ENCODE measurements around the gene ACSS3.
"Not testable (repeated sequence)": the region's sequence is repeated elsewhere in the genome, so short reads cannot be mapped to it uniquely, and the experiment has no call there.

The ACSS3 gene

DNA sequence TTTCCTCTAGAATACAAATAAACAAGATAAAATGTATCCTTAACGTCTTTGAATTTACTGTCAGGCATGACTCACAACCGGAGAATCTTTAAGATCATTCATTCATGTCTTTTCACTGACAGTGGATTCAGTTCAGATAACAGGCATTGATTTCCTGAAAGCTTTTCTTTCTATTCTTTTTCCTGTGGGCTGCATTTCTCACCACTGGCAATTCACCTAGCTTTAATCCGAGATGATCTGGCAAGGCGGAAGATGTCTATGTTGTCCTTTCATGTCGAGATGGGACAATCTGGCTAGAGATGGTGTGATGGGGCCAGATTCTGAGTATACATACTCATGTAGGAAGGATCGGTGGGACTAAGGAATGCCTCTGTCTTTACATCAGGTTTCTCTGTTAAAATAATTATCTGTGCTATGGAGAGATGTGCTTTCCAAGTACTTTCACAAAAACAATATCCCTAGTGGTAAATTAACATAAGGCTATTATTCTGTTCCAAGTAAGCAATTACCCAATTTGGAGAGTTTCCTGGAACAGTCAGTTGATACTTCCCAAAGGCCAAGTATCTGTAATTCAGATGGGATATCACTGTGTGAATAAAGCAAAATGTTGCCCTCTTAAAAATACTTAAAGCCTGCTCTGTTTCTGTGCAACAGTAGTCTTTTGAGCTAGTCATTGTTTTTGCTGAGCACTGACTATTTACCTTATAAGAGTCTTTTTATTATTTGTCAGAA lies 17.8 kb downstream of the ACSS3 start:
- DNase-seq, result no peak

GRCh38 chr12:81105687-81106086 lies 27.8 kb downstream of the ACSS3 start:
- DNase-seq, result no peak

DNA sequence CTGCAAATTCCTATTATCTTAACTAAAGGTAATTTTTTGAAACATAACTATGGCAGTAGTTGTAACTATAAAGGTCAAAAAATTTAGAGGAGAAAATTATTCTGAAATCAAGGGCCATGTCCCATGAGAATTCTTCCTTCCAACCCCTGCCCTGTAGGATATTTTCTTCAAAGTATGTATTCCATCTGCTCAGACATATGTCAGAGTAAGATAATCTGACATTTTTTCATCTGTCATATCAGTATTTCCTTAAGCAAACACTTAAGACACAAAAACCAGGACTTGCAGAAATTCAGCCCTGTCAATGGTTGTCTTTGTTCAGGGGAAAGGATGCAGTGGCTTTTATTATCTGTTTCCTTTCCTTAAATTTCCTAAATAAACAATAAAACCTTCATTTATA lies 36.3 kb downstream of the ACSS3 start:
- no peak for DNase-seq

DNA sequence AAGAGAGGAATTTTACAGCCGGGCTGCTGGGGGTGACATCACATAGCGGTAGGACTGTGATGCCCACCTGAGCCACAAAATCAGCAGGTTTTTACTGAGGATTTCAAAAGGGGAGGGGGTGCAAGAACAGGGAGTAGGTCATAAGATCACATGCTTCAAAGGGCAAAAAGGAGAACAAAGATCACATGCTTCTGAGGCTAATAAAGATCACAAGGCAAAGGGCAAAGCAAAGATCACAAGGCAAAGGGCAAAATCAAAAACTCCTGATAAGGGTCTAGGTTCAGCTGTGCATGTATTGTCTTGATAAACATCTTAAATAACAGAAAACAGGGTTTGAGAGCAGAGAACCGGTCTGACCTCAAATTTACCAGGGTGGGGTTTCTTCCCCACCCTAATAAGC lies 41.2 kb downstream of the ACSS3 start:
- DNase-seq, result not testable (repeated sequence)

- DNase-seq, result no peak
Observed at GRCh38 chr12:81120961-81121360, 43.1 kb downstream of the ACSS3 start.

- DNase-seq, result no peak
Observed at GRCh38 chr12:81123611-81124010, 45.7 kb downstream of the ACSS3 start.

- no peak for DNase-seq
Observed at GRCh38 chr12:81125691-81126090, 47.8 kb downstream of the ACSS3 start.

DNA sequence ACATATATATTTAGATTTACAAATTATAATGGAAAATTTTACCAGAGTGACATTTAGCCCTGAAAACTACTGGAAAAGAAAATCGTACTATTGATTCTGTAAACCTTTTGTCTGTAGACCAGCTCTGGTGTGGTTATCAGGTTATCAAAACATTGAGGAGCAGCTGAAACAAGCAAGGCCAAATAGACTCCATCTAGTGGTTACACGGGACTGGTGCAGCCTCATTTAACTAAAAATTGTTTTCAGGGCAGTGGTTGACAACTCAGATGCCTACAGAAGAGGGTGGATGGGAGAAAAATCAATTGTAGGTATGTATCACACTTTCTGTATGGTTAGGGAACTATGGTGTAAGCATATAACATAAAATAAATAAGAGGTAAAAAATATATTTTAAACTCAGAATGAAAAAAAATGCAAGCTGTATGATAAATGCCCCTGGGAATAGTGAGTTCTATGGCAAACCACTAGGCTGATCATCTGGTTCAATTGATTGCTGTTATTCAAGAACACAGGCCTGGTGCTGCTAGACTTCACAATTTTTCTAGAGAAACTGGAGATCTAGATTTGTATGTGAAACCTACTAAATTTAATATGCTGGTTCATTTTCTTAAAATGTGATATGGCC lies 51.2 kb downstream of the ACSS3 start:
- peak; percentile 17 for DNase-seq

- DNase-seq, result no peak
Observed at GRCh38 chr12:81136519-81136918, 58.6 kb downstream of the ACSS3 start.

DNA sequence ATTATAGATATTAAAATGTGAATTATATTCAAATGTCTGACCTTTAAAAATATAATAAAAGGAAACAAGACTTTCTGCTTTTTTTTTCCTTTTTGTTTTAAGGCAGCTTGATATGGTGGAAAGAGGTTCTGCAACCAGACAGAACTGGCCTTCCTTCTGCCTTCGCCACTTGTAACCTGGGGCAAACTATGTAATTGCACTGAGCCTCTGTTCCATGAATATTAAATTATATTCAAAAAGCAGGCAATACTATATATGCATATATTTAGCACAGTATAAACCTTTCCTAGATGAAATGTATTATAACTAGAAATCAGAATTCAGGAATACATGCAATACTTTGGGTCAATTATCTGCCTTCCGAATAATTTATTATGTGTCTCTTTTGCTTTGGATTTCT lies 59.9 kb downstream of the ACSS3 start:
- DNase-seq, result no peak

DNA sequence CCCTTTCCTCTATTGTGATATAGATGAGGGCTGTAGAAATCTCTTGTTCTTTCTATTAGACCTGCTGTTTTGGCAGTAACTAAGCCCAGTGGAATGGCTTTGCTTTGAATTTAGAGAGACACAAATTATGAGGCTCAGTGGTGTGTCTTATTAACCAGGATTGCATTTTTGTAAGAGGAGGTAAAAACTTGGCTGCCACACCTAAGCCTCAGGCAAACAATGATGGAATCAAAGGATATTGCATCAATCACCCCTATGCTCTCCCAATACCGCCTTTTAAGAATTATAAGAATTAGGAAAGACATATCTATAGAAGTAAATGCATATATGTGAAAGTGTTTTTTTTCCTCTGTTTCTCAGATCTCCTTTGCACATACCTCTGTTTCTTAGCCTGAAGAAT lies 63.3 kb downstream of the ACSS3 start:
- no peak for DNase-seq

- no peak for DNase-seq
Observed at GRCh38 chr12:81143057-81143456, 65.2 kb downstream of the ACSS3 start.

GRCh38 chr12:81146228-81147225 lies 68.6 kb downstream of the ACSS3 start:
- DNase-seq, result no peak

GRCh38 chr12:81147292-81147919 lies 69.5 kb downstream of the ACSS3 start:
- DNase-seq, result peak; percentile 14

- DNase-seq, result peak; percentile 62
Observed at GRCh38 chr12:81150382-81150781, 72.5 kb downstream of the ACSS3 start.

GRCh38 chr12:81159856-81160255 lies 82.0 kb downstream of the ACSS3 start:
- DNase-seq, result no peak

DNA sequence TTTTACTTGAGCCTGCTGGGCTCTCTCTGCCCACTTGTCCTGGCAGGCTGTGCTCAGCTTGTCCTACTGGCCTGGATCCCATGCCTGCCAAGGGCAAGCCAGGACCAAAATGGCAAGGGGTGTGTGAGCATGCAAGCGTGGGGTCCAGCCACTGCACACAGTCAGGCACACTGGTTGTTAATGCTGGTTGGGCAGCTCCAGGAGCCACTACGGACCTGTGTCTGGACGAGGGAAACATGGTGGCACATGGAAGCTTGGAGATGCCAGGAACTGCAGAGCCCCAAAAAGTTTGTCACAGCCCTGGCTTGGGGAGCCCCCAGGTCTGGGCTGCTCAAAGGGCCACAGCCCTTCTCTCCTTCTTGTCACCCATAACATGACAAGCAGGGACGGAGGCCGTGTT lies 83.8 kb downstream of the ACSS3 start:
- DNase-seq, result no peak

GRCh38 chr12:81162391-81163136 lies 84.7 kb downstream of the ACSS3 start:
- no peak for DNase-seq

GRCh38 chr12:81164827-81165226 lies 86.9 kb downstream of the ACSS3 start:
- DNase-seq, result no peak

DNA sequence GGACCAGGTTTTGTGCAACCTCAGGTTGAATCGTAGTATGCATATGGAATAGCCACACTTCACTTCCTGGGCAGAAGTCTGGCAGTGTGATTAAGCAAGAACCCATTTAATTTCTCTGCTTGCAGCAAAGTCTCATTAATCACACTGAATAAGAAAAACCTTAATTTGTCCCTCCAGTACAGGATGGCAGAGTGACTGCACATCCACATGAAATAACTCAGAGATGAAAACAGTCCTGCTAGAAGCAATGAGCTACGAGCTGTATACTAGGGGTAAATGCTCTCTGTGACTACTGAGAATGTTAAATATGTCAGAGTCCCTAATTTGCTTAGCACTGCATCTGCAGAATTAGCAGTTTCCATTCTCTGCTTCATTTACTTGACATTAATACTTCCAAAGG lies 88.9 kb downstream of the ACSS3 start:
- no peak for DNase-seq

GRCh38 chr12:81167694-81168093 lies 89.8 kb downstream of the ACSS3 start:
- no peak for DNase-seq

DNA sequence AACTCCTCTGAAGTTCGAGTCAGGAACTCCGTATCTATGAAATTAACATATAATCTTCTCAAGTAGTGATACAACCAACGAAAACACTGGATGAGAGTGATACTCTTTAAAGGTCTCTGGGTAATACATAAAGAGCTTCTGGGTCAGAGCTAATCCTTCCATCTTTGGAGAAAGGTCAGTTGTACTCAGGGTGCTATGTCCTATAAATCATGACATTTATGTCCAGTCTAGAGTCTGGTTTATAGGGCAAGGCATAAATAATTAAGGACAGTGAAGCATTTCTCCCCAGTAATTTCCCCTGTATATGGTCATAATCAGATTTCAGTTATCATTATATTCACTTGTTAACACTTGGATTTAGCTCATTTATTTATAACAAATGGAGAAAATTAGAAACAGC lies 90.6 kb downstream of the ACSS3 start:
- DNase-seq, result no peak

Measured in NCI-H1092 (cell line).